Right hindlimb (tissue), 1 donor: ENCODE data around the gene ENDOU.

Experiments used
- DNase-seq: peaks from one replicate; pipeline ENCODE4 v3.0.0-alpha.2; 2018

Gene ENDOU

DNA sequence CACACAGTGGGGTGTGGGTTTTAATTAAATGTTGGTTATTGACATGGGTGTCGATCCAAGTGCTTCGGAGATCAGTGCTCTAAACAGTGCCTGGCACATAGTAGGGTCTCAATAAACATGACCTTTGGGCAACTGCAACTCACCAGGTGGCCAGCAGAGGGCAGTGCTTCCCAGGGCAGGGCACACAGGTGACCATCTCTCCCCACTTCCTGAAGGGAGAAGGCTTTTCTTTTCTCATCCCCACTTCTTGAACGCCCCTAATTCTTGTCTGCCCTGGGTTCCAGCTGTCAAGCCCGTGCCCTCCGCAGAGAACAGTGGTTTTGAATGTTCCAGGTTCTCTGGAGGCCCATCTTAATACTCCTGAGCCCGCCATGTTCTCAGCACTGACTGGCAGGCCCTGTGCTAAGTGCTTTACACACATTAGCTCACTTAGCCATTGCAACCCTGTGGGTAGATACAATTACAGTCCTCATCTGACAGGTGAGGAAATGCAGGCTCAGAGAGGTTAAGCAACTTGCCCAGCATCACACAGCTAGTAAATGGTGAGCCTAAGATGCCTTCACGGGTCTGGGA is 17.0 kb upstream of the ENDOU start:
- no peak for DNase-seq

DNA sequence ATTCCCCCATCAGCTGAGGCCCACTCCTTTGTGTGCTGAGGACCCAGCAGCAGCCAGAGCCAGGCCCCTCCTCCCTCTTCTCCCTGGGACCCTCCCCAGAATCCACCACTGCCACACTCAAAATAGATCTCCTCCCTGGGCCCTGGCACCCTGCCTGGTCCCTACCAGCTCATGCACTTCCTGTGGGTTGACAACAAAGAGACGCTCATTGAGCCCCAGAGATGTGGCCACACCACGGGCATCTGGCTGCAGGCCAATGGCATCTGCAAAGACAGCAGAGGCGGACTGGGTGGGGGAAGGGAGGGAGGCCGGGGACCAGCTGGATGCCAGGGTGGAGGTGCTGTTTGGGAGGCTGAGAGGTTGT is 16.0 kb upstream of the ENDOU start:
- DNase-seq = peak; percentile 79

- DNase-seq = no peak
Measured at GRCh38 chr12:47740606-47741339, 15.5 kb upstream of the ENDOU start.

DNA sequence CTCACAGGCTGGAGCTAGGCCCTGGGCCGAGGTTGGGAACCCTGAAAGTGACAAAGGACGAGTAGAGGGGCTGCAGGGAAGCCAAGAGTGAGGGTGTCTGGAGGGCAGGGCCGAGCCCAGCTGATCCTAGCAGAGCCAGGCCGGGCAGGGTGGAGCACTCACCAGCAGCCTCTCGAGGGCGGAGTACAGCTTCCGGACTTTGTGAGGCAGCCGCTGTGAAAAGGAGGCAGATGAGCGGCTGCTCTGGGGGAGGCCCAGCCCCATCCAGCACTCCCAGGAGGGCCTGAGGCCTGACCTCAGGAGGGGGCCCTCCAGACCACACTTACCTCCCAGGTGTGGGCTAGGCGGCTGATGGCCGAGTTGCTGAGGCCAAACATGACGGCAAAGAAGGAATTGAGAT is 14.7 kb upstream of the ENDOU start:
- DNase-seq = no peak

DNA sequence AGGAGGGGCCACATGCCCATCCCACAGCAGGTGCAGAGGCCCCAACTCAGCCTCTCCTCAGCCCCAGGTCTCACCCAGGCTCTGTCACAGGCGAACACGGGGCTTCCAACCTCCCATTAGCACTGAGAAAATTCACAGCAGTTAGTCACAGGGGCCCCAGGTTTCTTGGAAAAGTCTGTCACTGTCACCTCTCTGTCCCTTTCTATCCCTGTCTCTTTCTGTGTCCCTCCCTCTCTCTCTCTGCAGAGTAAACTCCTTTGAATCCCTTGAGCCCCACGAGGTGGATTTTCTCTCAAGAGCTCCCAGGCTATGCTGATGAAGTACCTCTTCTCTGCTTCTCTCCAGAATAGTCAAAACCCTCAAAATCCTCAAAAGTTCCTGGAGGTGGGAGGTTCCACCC is 14.0 kb upstream of the ENDOU start:
- DNase-seq = no peak

DNA sequence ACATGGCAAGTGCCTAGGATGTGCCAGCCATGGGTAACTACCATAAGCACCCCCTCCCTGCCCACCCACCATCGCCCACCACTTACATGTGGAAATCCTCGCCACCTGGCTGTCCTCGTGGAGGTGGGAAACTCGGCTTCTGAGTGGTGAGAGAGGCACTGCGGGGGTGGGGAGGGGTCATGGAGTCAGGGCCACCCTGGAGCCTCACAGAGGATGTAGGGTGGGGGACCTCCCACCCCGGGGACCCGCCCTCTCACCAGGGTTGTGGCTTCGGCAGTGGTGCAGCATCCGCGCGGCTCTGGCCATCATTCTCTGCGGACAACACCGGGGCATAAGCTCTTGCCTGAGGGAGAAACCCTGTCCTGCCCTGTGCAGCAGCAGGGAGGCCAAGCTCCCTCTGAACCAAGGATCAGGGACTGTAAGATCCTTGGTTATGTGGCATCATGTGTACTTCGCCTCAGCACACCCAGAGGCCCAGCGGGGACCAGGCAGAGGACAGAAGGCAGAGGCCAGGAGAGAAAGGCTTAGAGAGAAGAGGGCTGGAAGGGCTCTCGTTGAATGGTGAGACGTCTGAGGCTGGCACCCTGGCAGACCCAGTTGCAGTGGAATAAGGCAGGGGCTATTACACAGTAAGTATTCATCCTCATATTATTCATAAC is 12.8 kb upstream of the ENDOU start:
- DNase-seq = no peak

- peak; percentile 79 for DNase-seq
Measured at GRCh38 chr12:47736877-47737676, 11.8 kb upstream of the ENDOU start.

DNA sequence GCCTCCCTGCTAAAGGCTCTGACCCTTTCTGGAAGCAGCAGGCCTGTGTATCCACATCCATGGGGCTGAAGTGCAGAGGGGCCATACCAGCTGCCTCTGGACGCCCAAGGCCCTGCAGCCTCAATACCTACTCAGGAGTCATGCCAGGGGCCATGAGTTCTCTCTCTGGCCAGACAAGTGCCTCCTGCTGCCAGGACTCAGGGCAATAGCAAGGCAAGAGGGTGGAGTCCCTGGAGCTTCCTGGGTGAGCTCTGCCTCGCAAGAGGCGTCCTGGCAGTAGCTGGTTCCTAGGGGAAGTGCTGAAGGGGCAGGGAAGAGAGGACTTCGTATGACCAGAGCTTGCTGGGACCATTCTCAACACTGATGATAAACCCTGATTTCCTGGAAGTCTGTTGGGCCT is 10.9 kb upstream of the ENDOU start:
- DNase-seq = no peak

- DNase-seq = no peak
Measured at GRCh38 chr12:47735649-47736048, 10.4 kb upstream of the ENDOU start.

- peak; percentile 56 for DNase-seq
Measured at GRCh38 chr12:47734725-47735480, 9.6 kb upstream of the ENDOU start.

- DNase-seq = no peak
Measured at GRCh38 chr12:47733142-47733541, 7.9 kb upstream of the ENDOU start.

GRCh38 chr12:47732504-47732903 is 7.2 kb upstream of the ENDOU start:
- DNase-seq = no peak

DNA sequence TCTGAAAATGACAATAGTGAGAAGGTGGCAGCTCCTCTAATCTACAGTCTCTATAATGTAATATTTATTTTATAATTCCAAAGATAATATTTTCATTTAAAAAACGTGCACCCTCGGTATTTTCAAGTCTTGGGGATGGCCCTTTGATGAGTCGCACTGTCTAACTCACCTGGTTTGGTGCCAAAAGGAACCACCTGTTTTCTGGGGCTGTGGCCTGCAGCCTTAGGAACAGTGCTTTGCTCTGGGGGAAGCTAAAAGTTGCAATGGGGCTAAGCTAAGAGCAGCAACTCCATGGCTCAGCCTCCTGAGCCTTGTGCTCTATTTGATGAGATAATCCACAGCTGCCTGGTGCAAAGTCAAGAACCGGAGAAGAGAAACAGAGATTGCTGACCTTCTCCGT is 6.4 kb upstream of the ENDOU start:
- DNase-seq = no peak

GRCh38 chr12:47730341-47730744 is 5.1 kb upstream of the ENDOU start:
- DNase-seq = no peak

DNA sequence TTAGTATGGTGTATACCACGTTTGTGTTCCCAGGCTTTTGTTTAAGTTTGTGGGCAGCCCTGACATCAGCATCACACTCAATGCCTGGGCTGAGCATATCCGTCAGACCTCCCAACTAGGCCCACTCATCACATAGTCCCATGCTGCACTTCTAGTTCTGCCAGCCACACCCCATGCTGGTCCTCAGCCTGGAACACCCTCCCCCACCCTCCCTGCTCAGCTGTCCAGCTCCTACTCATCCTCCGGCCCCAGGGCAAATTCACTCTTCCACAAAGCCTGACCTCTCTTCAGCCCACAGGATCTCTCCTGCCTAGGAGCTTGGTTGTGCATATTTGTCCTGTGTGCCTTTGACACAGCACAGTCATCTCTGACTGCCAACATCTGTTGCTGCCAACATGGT is 3.9 kb upstream of the ENDOU start:
- no peak for DNase-seq

GRCh38 chr12:47725893-47726292 is 603 bp upstream of the ENDOU start:
- no peak for DNase-seq

- DNase-seq = no peak
Measured at GRCh38 chr12:47722941-47723631, 2.2 kb downstream of the ENDOU start.

GRCh38 chr12:47722136-47722834 is 3.0 kb downstream of the ENDOU start:
- DNase-seq = no peak

- no peak for DNase-seq
Measured at GRCh38 chr12:47721431-47721973, 3.8 kb downstream of the ENDOU start.

- no peak for DNase-seq
Measured at GRCh38 chr12:47718531-47718930, 6.8 kb downstream of the ENDOU start.
